Endothelial cell of umbilical vein (primary cell): ENCODE data around the gene SAMD14.

ENCODE experiments used
- CTCF ChIP-seq, 2 donors: IDR thresholded peaks; 1 replicate in 1 of 2; 2 replicates in 1 of 2; pipeline ENCODE4 v1.5.1; 2011; ENCODE audit warnings: low read length in 2 of 2, mild to moderate bottlenecking in 2 of 2, moderate library complexity in 2 of 2, control low read depth in 1 of 2, inconsistent platforms in 1 of 2, low read depth in 1 of 2; ENCODE audit not compliant: insufficient read depth in 1 of 2; ENCODE audit errors: extremely low read depth in 1 of 2
- EZH2 ChIP-seq: IDR thresholded peaks from 2 replicates; pipeline ENCODE4 v1.6.1; 2012; ENCODE audit warnings: borderline replicate concordance, low read depth, mild to moderate bottlenecking, moderate library complexity, low read length, inconsistent platforms; ENCODE audit not compliant: severe bottlenecking
- MYC ChIP-seq: IDR thresholded peaks from one replicate; pipeline ENCODE4 v1.6.1; 2011; ENCODE audit warnings: mild to moderate bottlenecking, low read depth, low read length
- POLR2A ChIP-seq: IDR thresholded peaks from 2 replicates; pipeline ENCODE4 v1.6.1; 2012; ENCODE audit warnings: low read depth, mild to moderate bottlenecking, control low read depth, low read length
- POLR2AphosphoS5 ChIP-seq: IDR thresholded peaks from 2 replicates; pipeline ENCODE4 v1.6.1; 2012; ENCODE audit warnings: low read depth, mild to moderate bottlenecking, control low read depth, low read length, moderate library complexity; ENCODE audit not compliant: insufficient read depth

GRCh38 chr17:50132104-50132794, 2.3 kb upstream of the SAMD14 start:
- TF ChIP-seq POLR2A (peak; percentile 37), CTCF (IDR thresholded peaks at IDR 0.05; ENCODE audit: extremely low read depth in 1 of 2, insufficient read depth in 1 of 2, low read depth in 1 of 2, low read length in 2 of 2) (no peak), POLR2AphosphoS5 (peak; percentile 17), EZH2 (no peak), MYC (no peak)
